Activated CD4-positive, alpha-beta T cell treated with anti-CD3 and anti-CD28 coated beads for 48 hours (primary cell): ENCODE results near the gene ZNF423.

Experiments
- DNase-seq: peaks from one replicate; pipeline ENCODE4 v3.0.0-alpha.2; 2020

Gene ZNF423

DNA sequence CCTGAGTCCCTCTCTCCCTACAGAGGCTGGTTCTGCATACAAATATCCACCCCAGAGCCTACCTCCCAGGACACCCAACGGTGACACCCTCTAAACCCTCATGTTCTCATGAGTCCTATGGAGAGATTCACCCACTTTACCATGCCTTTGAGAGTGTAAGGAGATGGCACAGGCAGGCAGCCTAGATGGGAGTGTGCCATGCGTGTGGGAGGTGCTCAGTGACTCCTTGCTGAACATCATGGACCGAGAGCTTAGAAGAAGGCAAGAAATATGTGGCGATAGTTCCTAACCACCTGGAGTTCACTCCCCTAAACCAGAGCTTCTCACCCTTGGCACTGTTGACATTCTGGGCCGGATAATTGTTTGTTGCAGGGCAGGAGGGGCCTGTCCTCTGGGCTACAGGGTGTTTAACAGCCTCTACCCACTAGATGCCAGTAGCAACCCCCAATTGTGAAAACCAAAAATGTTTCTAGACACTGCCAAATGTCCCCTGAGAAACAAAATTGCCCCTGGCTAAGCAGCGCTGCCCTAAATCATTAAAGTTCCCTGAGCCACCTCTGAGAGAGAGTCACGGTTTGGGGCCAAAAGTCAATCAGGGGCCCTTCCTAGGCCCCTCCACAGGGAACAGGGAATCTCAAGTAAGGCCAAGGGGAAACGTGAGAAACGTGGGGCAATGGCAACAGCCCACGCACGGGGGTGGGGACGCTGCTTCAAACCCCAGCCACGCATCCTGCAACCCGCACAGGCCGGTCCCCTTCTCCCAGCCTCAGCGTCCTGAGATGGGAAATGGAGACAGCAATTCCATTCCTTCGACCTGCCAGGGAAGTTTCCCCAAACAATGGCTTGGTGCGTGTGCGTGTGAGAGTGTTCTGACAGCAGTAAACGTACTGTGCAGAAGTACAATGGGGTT lies 415.5 kb downstream of the ZNF423 start:
- no peak for DNase-seq

DNA sequence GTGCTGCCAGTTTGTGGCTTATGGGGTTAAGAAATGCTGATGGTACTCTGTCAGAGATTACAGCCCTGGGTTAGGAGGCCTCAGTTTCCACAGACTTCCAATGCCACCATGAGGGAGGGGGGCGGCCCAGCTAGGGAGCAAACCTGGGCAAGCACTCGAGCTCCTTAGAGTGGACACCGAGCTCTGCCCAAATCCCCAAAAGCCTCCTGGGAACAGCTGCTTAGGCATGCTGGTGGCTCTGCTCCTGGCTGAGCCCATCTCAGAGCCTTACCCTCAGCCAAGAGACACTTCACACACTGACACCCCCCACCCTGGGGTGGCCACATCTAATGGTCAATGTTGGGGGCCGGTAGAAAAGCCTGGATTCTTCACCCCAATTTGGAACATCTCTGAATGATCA lies 416.2 kb downstream of the ZNF423 start:
- no peak for DNase-seq

DNA sequence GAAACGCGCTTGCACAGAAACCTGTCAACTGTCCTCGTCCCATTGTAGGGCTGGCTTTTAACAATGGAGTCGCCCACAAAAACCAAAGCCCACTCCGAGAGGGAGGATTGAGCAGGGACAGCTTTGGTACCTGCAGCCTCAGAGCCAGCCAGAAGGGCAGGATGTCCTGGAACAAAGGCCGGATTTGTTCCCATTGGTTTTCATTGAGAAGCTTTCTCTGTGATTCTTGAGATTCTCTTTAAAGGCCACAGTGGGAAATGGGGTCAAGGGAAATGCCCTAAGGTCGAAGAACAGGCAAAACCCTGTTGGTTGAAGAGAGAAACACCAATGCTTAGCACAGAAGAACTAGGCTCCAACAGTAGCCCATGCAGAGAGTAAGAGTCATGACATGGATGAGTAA lies 416.9 kb downstream of the ZNF423 start:
- no peak for DNase-seq
